Measurements from ENCODE around the gene PTPN13. TPM values are rescaled to one million over a fixed set of nuclear protein-coding genes. Genes with fewer than 3 reads are reported as not detected.

PTPN13 gene
- total RNA-seq, 1 donor from 2014 or later, result 5.6 TPM

- H3K4me1 Mint-ChIP-seq (ENCODE audit: unreplicated experiment), result peaks cover 3% of the 10 kb centered on the region
- H3K36me3 Mint-ChIP-seq (ENCODE audit: low read depth, unreplicated experiment), result no peaks in the 10 kb centered on the region
- H3K4me3 Mint-ChIP-seq (ENCODE audit: unreplicated experiment), result no peak overlapping the region
- DNase-seq (ENCODE audit: low spot score), result no peak
- H3K27ac Mint-ChIP-seq (ENCODE audit: unreplicated experiment), result no peak overlapping the region
- no peaks in the 10 kb centered on the region for H3K27me3 Mint-ChIP-seq (ENCODE audit: unreplicated experiment)
- no peak for TF ChIP-seq CTCF (IDR thresholded peaks at IDR 0.05; ENCODE audit: unreplicated experiment)
- H3K9me3 Mint-ChIP-seq (ENCODE audit: unreplicated experiment), result no peaks in the 10 kb centered on the region
Observed at GRCh38 chr4:86822136-86822535, 228.0 kb downstream of the PTPN13 start.

GRCh38 chr4:86825511-86825910 is 231.4 kb downstream of the PTPN13 start:
- Mint-ChIP-seq H3K27ac (ENCODE audit: unreplicated experiment) (no peak overlapping the region), H3K36me3 (ENCODE audit: low read depth, unreplicated experiment) (no peaks in the 10 kb centered on the region), H3K27me3 (ENCODE audit: unreplicated experiment) (no peaks in the 10 kb centered on the region), H3K4me3 (ENCODE audit: unreplicated experiment) (no peak overlapping the region), H3K9me3 (ENCODE audit: unreplicated experiment) (no peaks in the 10 kb centered on the region), H3K4me1 (ENCODE audit: unreplicated experiment) (peaks cover 3% of the 10 kb centered on the region)
- no peak for TF ChIP-seq CTCF (IDR thresholded peaks at IDR 0.05; ENCODE audit: unreplicated experiment)
- DNase-seq (ENCODE audit: low spot score), result no peak

DNA sequence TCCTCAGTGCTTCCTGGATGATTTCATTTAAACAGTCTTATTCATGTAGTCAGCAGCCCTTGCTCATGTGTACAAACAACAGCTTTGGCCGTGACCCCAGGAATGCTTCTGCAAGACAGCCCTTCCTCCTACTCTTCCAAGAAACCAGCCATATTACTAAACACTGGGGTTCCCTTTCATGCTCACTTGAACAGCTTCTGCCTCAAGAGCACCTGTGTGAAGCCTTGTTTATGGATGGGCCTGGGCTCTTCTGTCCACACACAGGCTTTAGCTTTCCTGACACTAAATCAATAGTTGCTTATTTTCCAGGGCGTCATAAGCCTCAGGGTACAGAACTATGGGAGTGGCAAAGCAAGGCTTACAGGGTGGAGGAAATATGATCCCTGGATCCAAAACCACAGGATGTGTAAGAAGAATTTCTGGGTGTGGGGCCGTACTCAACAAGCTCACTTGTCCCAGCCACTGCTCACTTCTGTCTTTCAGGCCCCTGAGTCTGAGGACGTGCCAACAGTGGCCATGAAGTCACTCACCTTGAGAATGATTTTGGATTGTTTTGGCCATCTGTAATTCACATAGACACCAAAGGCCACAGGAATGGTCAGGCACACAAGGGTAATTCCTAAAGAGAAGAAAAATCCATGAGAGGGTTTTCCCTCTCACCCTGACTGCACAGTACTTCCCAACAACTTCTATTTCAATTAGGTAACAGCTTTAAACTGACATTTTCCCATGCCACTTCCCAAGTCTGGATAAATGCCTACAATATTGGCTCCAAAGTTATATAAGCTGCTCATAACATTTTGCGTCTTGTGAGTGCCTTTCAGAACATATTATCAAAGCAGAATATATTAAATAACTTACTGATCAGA is 237.4 kb downstream of the PTPN13 start:
- no peaks in the 10 kb centered on the region for H3K9me3 Mint-ChIP-seq (ENCODE audit: unreplicated experiment)
- H3K27ac Mint-ChIP-seq (ENCODE audit: unreplicated experiment), result no peak overlapping the region
- no peak for TF ChIP-seq CTCF (IDR thresholded peaks at IDR 0.05; ENCODE audit: unreplicated experiment)
- H3K4me3 Mint-ChIP-seq (ENCODE audit: unreplicated experiment), result no peak overlapping the region
- H3K36me3 Mint-ChIP-seq (ENCODE audit: low read depth, unreplicated experiment), result no peaks in the 10 kb centered on the region
- H3K4me1 Mint-ChIP-seq (ENCODE audit: unreplicated experiment), result peaks cover 2% of the 10 kb centered on the region
- no peak for DNase-seq (ENCODE audit: low spot score)
- H3K27me3 Mint-ChIP-seq (ENCODE audit: unreplicated experiment), result peaks cover 2% of the 10 kb centered on the region

DNA sequence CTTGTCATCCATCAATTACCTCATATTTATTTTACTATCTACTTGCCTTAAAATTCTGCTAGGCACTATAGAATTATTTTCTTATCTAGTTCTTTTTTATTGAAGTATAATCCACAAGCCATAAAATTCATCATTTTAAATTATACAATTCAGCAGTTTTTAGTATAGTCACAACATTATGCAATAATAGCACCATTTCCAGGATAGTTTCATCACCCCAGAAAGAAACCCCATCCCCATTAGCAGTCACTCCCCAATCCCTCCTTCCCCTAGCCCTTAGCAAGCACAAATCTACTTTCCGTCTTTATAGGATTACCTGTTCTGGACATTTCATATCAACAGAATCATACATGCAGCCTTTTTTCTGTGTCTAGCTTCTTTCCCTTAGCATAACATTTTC is 239.5 kb downstream of the PTPN13 start:
- Mint-ChIP-seq H3K9me3 (ENCODE audit: unreplicated experiment) (no peaks in the 10 kb centered on the region), H3K27ac (ENCODE audit: unreplicated experiment) (no peak overlapping the region), H3K4me3 (ENCODE audit: unreplicated experiment) (no peak overlapping the region), H3K4me1 (ENCODE audit: unreplicated experiment) (no peaks in the 10 kb centered on the region), H3K36me3 (ENCODE audit: low read depth, unreplicated experiment) (no peaks in the 10 kb centered on the region), H3K27me3 (ENCODE audit: unreplicated experiment) (peaks cover 2% of the 10 kb centered on the region)
- DNase-seq (ENCODE audit: low spot score), result no peak
- TF ChIP-seq CTCF (IDR thresholded peaks at IDR 0.05; ENCODE audit: unreplicated experiment), result no peak

DNA sequence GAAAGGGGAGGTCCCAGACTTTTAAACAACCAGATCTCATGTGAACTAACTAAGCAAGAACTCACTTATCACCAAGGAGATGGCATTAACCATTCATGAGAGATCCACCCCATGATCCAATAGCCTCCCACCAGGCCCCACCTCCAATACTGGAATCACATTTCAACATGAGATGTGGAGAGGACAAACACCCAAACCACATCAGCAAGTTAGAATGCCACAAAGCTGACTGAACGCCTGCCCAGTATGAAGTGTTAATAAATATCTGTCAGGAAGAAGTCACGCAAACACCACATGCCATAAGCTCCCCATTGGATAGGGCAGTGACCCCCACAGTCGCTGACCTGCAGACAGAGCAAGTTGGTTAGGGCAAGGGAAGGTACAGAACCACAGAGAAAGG is 240.8 kb downstream of the PTPN13 start:
- Mint-ChIP-seq H3K27me3 (ENCODE audit: unreplicated experiment) (peaks cover 2% of the 10 kb centered on the region), H3K4me3 (ENCODE audit: unreplicated experiment) (no peak overlapping the region), H3K27ac (ENCODE audit: unreplicated experiment) (no peak overlapping the region), H3K36me3 (ENCODE audit: low read depth, unreplicated experiment) (no peaks in the 10 kb centered on the region), H3K4me1 (ENCODE audit: unreplicated experiment) (no peaks in the 10 kb centered on the region), H3K9me3 (ENCODE audit: unreplicated experiment) (no peaks in the 10 kb centered on the region)
- no peak for DNase-seq (ENCODE audit: low spot score)
- TF ChIP-seq CTCF (IDR thresholded peaks at IDR 0.05; ENCODE audit: unreplicated experiment), result no peak

Measured in endothelial cell (in vitro differentiated cells).